GM12892 (cell line): Measurements from ENCODE around the gene RAB11B.

Experiments used
- DNase-seq: peaks from one replicate; pipeline ENCODE4 v3.0.0; 2011; ENCODE audit not compliant: insufficient read length
- FAIRE-seq: peaks from 2 replicates; lab custom pipeline; 2011; peaks lifted over from hg19 to GRCh38; lab: Jason Lieb, UNC
- POLR2A ChIP-seq: IDR thresholded peaks from 2 replicates; pipeline ENCODE4 v1.6.1; 2011; ENCODE audit warnings: low read depth, low read length, control low read depth
- POLR2AphosphoS5 ChIP-seq: IDR thresholded peaks from 2 replicates; pipeline ENCODE4 v1.6.1; 2011; ENCODE audit warnings: low read depth, low read length, control low read depth
- TAF1 ChIP-seq: IDR thresholded peaks from 2 replicates; pipeline ENCODE4 v1.6.1; 2011; ENCODE audit warnings: low read depth, mild to moderate bottlenecking, control low read depth, low read length, borderline replicate concordance

Gene RAB11B

GRCh38 chr19:8453616-8454015 is 63.5 kb downstream of the RAB11B start:
- FAIRE-seq = no peak
- TF ChIP-seq POLR2A (no peak), POLR2AphosphoS5 (no peak), TAF1 (no peak)

More at GRCh38 chr19:8453616-8454015, 63.5 kb downstream of the RAB11B start:
- no peak for DNase-seq
